Tongue (tissue), 2 donors: ENCODE measurements around the gene ARHGEF26. TPM values are rescaled to one million over a fixed set of nuclear protein-coding genes. Genes with fewer than 3 reads are reported as not detected.
"Not testable (repeated sequence)": the region's sequence is repeated elsewhere in the genome, so short reads cannot be mapped to it uniquely, and the experiment has no call there.

ENCODE experiments used
- DNase-seq: peaks from one replicate; pipeline ENCODE4 v3.0.0-alpha.2; 2015
- total RNA-seq: library from RNA; depleted of rRNA; stranded (reverse); fragments of >200 nt; gene quantifications from one replicate; pipeline ENCODE4 v1.2.3, GENCODE V29; 2014

Gene ARHGEF26
- 18.4 TPM for total RNA-seq

GRCh38 chr3:154120961-154121700 is at the start of gene ARHGEF26:
Gene ARHGEF26, plus strand, starts transcription at chr3:154121390. Its CDS starts 603 bp downstream, at chr3:154121993.
- peak; percentile 93 for DNase-seq

GRCh38 chr3:154074966-154075365 is 46.2 kb upstream of the ARHGEF26 start:
- DNase-seq = no peak

- no peak for DNase-seq
Observed at GRCh38 chr3:154078672-154079071, 42.5 kb upstream of the ARHGEF26 start.

DNA sequence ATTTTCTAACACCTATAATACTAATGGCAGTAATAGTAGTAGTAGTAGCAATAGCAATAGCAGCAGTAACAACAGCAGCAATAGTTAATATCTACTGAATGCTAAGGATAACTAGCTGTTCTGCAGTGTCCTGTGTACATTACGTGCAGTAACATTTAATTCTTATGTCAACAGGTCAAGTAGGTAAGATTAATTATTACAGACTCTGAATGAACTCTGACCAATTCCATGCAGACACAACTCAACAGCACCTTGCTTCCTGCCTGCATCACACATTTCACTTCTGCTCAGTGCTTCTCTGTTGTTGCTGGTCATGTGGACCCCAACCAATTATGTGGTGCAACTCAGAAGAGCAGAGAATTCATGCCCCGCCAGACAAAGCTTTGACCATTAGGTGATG is 39.9 kb upstream of the ARHGEF26 start:
- no peak for DNase-seq

GRCh38 chr3:154085071-154085470 is 36.1 kb upstream of the ARHGEF26 start:
- no peak for DNase-seq

- DNase-seq = no peak
Observed at GRCh38 chr3:154085799-154086198, 35.4 kb upstream of the ARHGEF26 start.

DNA sequence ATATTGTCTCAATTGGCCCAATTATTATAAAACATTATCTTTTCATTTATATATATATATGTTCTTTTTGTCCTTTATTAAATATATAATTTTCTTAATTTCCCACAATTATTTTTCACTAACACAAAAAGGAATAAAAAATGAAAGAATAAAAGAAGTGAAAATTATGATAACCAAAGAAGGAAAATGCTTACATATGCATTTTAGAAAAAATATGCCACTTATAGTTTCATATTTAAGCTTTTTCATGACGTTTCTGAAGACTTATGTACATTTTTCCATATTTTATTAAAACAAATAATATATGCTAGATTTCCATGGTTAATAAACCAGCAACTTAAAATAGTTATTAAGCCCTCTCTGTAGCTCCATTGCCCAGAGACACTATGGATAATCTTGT is 34.9 kb upstream of the ARHGEF26 start:
- no peak for DNase-seq

DNA sequence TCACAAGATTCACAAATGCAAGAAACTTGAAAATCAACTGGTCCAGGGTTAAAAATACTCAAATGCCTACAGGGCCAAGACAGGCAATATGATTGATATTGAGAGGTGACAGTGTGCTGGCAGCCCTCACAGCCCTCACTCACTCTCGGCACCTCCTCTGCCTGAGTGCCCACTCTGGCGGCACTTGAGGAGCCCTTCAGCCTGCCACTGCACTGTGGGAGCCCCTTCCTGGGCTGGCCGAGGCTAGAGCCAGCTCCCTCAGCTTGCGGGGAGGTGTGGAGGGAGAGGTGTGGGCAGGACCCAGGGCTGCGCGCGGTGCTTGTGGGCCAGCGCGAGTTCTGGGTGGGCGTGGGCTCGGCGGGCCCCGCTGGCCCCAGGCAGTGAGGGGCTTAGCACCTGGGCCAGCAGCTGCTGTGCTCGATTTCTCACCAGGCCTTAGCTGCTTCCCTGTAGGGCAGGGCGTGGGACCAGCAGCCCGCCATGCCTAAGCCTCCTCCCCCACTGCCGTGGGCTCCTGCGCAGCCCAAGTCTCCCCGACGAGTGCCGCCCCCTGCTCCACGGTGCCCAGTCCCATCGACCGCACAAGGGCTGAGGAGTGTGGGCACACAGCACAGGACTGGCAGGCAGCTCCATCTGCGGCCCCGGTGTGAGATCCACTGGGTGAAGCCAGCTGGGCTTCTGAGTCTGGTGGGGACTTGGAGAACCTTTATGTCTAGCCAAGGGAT is 33.3 kb upstream of the ARHGEF26 start:
- DNase-seq = not testable (repeated sequence)

DNA sequence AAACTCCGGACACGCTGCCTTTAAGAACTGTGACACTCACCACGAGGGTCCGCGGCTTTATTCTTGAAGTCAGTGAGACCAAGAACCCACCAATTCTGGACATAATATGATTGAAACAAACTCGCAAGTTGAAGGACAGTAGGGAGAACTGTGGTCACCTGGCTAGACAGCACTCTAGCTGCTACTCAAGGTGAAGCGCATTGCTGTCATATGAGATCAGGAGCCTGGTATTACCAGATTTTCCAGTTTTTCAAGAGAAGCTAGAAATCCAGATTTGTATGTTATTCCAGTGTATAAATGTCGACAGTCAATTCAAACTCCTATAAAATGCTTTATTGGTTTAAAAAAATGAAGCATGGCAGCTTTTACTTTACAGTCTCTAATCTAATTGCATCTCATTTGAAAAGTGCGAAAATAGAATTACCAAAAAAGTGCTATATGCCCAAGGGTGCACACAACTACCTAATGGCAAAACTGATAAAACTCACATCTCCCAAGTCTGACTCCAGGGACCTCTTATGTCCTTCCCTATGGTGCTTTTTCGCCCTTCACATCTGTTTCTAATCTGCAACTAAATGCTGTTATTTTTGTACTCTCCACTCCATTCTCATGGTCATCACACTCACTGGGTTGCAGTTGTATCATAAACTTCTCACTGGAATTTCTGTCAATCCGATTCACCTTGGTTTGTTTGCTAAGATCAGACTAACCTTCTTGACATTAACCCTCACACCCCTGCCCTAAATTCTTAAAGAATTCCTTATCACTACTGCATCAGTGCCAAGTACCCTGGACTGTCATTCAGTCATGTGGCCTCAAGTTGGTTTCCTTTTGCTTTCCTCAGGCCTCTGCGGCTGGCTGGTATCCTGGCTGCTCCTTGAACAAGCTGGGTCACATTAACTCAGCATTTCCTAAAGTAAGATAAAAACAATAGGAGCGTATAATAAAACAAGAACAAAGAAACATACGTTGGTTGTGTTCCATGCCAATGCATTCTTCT is 31.5 kb upstream of the ARHGEF26 start:
- peak; percentile 16 for DNase-seq

- DNase-seq = no peak
Observed at GRCh38 chr3:154094051-154094450, 27.1 kb upstream of the ARHGEF26 start.

GRCh38 chr3:154095832-154096421 is 25.3 kb upstream of the ARHGEF26 start:
- peak; percentile 47 for DNase-seq

DNA sequence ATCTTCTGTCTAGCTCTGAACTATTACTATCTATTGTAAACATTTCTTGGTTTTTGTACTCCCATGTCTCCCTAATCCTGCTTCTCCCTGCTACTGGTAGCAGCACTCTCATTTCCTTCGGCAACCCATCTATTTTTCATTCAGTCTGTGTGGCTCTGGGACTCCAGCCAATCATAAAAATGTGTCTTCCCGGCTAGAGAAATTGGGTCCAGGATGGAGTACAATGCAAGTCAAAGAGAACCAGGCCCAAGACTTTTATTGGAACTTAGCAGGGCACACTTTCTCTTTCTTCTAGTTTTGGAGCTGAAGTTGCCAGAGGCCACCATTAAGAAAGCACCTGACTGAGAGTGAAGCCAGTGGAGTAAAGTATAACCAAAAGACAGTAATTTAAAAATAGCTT is 22.8 kb upstream of the ARHGEF26 start:
- DNase-seq = no peak

DNA sequence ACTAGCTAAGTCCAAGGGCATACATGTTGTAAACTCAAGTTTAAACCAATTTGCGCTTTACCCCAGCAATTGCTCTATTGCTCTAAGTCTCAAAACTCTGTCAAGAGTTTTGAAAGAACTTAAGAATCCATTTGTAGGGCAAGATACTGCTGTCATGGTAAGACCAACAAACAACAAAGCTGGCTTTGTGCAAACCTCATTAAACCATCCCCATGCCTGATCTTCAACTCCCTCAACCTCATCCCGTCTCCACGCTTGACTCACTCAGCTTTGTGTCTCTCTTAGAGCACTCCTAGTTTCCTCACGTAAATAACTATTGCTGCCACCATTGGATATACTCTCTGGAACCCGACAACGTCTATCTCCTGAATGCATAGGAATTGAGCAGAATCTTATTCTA is 20.6 kb upstream of the ARHGEF26 start:
- no peak for DNase-seq

GRCh38 chr3:154101250-154101649 is 19.9 kb upstream of the ARHGEF26 start:
- DNase-seq = no peak

DNA sequence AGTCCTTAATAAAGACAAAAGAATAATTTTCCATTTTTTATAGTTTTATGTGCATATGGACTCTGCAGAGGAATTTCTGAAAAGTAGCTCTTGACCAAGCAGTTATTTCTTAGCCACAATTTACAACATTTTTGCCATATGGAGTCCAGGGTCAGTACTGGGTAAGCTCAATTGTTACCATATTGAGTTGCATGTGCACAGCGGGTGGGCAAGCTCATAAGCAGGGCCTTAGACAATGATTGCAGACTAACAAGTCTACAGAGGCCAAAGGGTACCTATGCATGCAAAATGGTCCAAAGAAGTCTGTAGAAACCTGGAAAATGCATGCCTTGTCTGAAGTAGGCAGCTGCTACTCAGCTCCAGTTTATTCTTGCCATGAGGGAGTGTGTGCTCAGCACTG is 19.0 kb upstream of the ARHGEF26 start:
- no peak for DNase-seq

DNA sequence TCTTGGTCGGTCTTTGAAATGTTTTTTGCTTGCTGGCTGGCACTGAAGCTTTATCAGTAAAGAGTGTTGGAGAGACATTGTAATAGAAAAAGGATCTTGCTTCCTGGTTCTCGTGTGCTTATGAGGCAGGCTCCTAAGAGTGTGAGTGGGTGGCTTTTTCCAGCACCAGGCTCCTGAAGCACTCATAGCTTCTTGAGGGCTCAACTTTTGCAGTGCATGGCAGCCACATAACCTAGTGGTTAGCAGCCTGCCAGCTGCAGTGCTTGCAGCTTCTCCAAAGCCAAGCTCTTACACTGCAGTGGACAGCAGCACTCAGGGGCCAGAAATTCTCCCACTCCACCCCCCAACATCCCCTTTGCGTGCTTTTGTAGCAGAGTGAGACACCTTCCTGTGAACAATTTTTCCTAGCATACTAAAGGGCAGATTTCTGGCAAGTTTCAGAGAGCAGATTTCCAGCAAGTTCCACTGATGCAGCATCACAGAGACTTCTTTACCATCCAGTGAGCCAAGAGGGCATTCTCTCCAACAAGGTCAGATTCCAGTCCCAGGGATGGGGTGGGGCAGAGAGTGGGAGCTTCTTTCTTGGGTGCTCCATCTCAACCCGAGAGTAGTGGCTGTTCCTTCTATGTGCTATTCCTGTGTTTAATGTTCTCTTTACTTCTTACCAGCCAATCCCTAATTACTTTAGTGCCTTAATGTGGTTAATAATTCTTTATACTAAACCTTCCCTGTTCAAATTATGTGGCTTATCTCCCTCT is 15.8 kb upstream of the ARHGEF26 start:
- no peak for DNase-seq

DNA sequence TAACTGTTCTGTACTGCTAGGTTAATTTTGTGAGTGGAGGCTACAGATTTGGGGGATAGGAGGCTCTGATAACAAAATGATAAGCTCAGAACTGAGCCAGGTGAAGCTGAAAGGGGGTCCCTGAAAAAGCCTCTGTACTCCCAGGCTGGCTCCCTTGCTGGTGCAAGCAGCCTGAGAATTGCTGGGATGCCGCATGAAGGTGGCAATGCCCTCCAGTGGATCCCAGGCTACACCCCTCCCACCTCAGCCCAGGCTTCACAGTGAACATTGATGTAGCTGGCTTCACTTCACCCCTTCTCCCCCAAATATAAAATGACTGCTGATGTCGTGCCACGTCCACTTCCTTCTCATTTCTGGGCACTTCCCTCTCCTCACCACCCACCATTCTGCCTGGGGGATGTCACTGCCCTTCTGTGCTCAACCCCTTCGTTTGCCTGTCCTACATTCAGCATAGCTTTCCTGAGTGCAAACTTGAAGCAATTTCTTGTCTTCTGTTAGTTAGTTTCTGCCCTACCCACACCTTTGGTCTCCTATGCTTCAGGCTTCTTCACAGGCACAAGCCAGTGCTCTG is 9.7 kb upstream of the ARHGEF26 start:
- no peak for DNase-seq

- no peak for DNase-seq
Observed at GRCh38 chr3:154112146-154112852, 8.9 kb upstream of the ARHGEF26 start.

DNA sequence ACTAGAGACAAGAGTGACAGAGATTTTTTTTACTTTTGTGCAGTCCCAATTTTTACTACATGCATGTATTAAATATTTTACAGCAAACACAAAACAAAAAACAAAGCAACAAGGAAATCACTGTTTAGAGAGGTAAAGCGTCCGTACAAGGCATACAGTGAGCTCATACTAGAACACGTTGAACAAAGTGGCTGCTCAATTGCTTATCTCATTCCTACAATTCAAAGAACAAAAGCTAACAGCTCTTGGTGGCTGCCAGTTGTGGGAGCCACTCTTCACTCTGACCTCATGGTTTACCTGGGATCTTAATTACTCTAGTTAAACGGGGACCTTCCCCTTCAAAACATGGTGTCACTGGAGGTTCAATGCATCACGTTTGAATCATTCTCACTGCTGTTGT is 7.6 kb upstream of the ARHGEF26 start:
- no peak for DNase-seq

- DNase-seq = no peak
Observed at GRCh38 chr3:154115332-154115731, 5.9 kb upstream of the ARHGEF26 start.
